WTC11 (cell line): ENCODE results near the gene SDK2. TPM values are rescaled to one million over a fixed set of nuclear protein-coding genes. Genes with fewer than 3 reads are reported as not detected.
A peak's percentile ranks its signal among the peaks of the same experiment; 100 is the strongest.

Experiments
- ATAC-seq: fragments of 200-7000 bp; cut with Tn5 transposase; 2 replicates; pipeline ENCODE4 v1.10.0; 2021; ENCODE audit warnings: mild to moderate bottlenecking, moderate library complexity
- CTCF ChIA-PET: fragments of 300-600 bp; sonication (Branson Sonifier 250); formaldehyde crosslinking; loops from one replicate; lab custom pipeline; 2021; ENCODE audit warnings: antibody characterized with exemption; lab: Charles Lee
- POLR2A ChIA-PET: fragments of 350-600 bp; sonication (Branson Sonifier 250); formaldehyde crosslinking; loops from one replicate; lab custom pipeline; 2021; ENCODE audit warnings: antibody characterized with exemption; lab: Charles Lee
- DNase-seq: peaks from one replicate; pipeline ENCODE4 v3.0.0; 2021; ENCODE audit warnings: low spot score
- H3K27ac Mint-ChIP-seq: 2 replicates; pipeline ENCODE4 v1.8.0; 2021; ENCODE audit warnings: mixed read lengths
- H3K27me3 Mint-ChIP-seq: 2 replicates; pipeline ENCODE4 v1.8.0; 2021; ENCODE audit warnings: low read depth, mild to moderate bottlenecking, moderate library complexity, mixed read lengths
- H3K36me3 Mint-ChIP-seq: 2 replicates; pipeline ENCODE4 v1.8.0; 2021; ENCODE audit warnings: mixed read lengths
- H3K4me1 Mint-ChIP-seq: 2 replicates; pipeline ENCODE4 v1.8.0; 2022; ENCODE audit warnings: mixed read lengths
- H3K4me3 Mint-ChIP-seq: 2 replicates; pipeline ENCODE4 v1.8.0; 2021; ENCODE audit warnings: mild to moderate bottlenecking, moderate library complexity, mixed read lengths
- H3K9me3 Mint-ChIP-seq: 2 replicates; pipeline ENCODE4 v1.8.0; 2021; ENCODE audit warnings: mixed read lengths
- ELF4 ChIP-seq: sonication (generic); formaldehyde crosslinking; IDR thresholded peaks from 2 replicates; pipeline ENCODE4 v1.8.1; 2022; ENCODE audit warnings: low read depth, mild to moderate bottlenecking, moderate library complexity, missing genetic modification reagents
- FOXP1 ChIP-seq: sonication (generic); formaldehyde crosslinking; IDR thresholded peaks from 2 replicates; pipeline ENCODE4 v1.8.0; 2022; ENCODE audit warnings: missing genetic modification reagents, mild to moderate bottlenecking, moderate library complexity, borderline replicate concordance
- GRHL2 ChIP-seq: fragments of 250-450 bp; sonication (Bioruptor Pico); IDR thresholded peaks from 2 replicates; pipeline ENCODE4 v1.8.0; 2022; ENCODE audit warnings: mild to moderate bottlenecking, moderate library complexity; ENCODE audit not compliant: insufficient replicate concordance, severe bottlenecking
- NFATC4 ChIP-seq: fragments of 250-450 bp; sonication (Bioruptor Pico); IDR thresholded peaks from 2 replicates; pipeline ENCODE4 v1.9.0; 2021; ENCODE audit warnings: mild to moderate bottlenecking
- NFE2L1 ChIP-seq: sonication (generic); formaldehyde crosslinking; IDR thresholded peaks from 2 replicates; pipeline ENCODE4 v1.8.1; 2023; ENCODE audit warnings: missing genetic modification reagents
- NR3C1 ChIP-seq: sonication (generic); formaldehyde crosslinking; conservative IDR thresholded peaks from 2 replicates; pipeline ENCODE4 v1.8.1; 2023; ENCODE audit warnings: low read depth, mild to moderate bottlenecking, missing genetic modification reagents
- USF2 ChIP-seq: sonication (generic); formaldehyde crosslinking; IDR thresholded peaks from 2 replicates; pipeline ENCODE4 v1.8.1; 2023; ENCODE audit warnings: mild to moderate bottlenecking, missing genetic modification reagents, moderate library complexity
- ZMAT4 ChIP-seq: fragments of 250-450 bp; sonication (Bioruptor Pico); IDR thresholded peaks from 2 replicates; pipeline ENCODE4 v1.9.0; 2021; ENCODE audit warnings: mild to moderate bottlenecking
- ZNF121 ChIP-seq: sonication (generic); formaldehyde crosslinking; IDR thresholded peaks from 2 replicates; pipeline ENCODE4 v1.8.0; 2023; ENCODE audit warnings: missing genetic modification reagents
- ZNF232 ChIP-seq: sonication (generic); formaldehyde crosslinking; IDR thresholded peaks from 2 replicates; pipeline ENCODE4 v1.8.0; 2022; ENCODE audit warnings: mild to moderate bottlenecking, missing genetic modification reagents
- ZNF512 ChIP-seq: sonication (generic); formaldehyde crosslinking; IDR thresholded peaks from 2 replicates; pipeline ENCODE4 v1.8.1; 2022; ENCODE audit warnings: missing genetic modification reagents, borderline replicate concordance
- total RNA-seq: library from RNA; stranded (reverse); gene quantifications from 3 replicates; pipeline ENCODE4 v1.2.3, GENCODE V29; 2021
- TF ChIP-seq, protein P1 (sequence below): sonication (generic); formaldehyde crosslinking; IDR thresholded peaks from 2 replicates; pipeline ENCODE4 v1.8.0; 2022; ENCODE audit warnings: mild to moderate bottlenecking, missing genetic modification reagents
- TF ChIP-seq, protein P2 (sequence below): sonication (generic); formaldehyde crosslinking; IDR thresholded peaks from 2 replicates; pipeline ENCODE4 v1.8.1; 2023; ENCODE audit warnings: mild to moderate bottlenecking, missing genetic modification reagents
- TF ChIP-seq, protein P3 (sequence below): sonication (generic); formaldehyde crosslinking; IDR thresholded peaks from 2 replicates; pipeline ENCODE4 v1.8.0; 2023; ENCODE audit warnings: mild to moderate bottlenecking, missing genetic modification reagents

The SDK2 gene
- total RNA-seq, 1 experiment from 2014 or later = 14.8 TPM

DNA sequence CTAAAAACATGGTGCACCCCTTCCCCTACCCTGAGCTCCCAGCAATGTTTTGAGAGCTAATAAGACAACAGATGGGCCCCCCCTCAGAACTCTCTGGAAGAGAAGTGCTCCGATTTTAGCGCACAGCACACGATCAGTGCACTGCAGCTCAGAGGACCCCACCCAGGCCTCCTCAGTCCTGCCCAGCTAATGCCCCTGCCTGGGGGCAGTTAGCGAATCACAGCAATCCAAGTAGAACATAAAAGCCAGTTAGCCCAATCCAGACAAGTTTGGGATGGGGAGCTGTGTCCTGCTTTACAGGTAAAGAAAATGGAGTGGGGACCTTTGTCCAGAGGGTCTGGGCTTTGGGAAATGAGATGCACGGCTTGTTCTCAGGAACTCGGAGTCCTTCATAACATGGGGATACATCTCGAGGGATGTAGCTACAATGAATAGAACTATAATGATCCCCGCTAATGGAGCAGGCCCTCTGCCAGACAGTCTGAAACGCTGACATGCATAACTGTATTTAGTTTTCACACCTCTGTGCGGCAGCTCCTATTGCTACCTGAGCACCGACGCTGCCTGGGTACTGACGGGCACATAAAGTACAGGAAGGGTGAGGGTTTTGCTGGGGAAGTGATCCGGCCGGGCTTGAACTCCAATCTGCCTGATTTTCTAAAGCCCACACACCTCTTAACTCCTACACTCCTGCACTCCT, 302.7 kb downstream of the SDK2 start:
- ChIA-PET CTCF (interaction anchor here (0.7 to 4.1 kb wide), 11 partner anchors 11 to 784 kb away, joined by 3 to 33 read pairs (median 5); partner anchors contain the start of gene CDC42EP4), POLR2A (interaction anchor here (0.7 to 3.3 kb wide), 5 partner anchors 24 to 409 kb away, joined by 3 to 55 read pairs (median 3); partner anchors contain the start of gene CDC42EP4)
- Mint-ChIP-seq H3K4me1 (peaks cover 53% of the 10 kb centered on the region), H3K4me3 (no peak overlapping the region), H3K9me3 (no peaks in the 10 kb centered on the region), H3K27me3 (no peaks in the 10 kb centered on the region), H3K36me3 (no peaks in the 10 kb centered on the region), H3K27ac (peak overlapping the region; percentile 72; the same call in 1 of the 2 replicates)
- DNase-seq (no peak), ATAC-seq (no peak; the same call in 1 of the 2 replicates)
- TF ChIP-seq ZNF121 = no peak
- TF ChIP-seq ELF4 (CRISPR knock-in tag) = no peak

DNA sequence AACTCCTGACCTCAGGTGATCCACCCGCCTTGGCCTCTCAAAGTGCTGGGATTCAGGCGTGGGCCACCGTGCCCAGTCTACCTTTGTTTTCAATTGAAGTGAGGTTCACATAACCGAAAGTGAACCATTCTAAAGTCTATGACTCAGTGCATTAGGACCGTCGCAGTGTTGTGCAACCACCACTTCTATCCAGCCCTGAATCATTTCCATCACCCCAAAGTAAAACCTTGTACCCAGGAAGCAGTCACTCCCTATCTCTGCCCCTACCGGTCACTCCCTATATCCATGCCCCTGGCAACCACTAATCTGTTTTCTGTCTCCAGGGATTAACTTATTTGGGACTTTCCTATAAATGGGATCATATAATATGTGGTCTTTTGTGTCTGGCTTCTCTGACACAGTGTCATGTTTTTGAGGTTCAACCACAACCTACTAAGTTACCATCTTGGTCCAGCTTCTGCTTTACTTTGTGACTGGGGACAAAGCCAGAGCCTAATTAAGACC, 304.1 kb downstream of the SDK2 start:
- H3K4me1 Mint-ChIP-seq = peaks cover 49% of the 10 kb centered on the region
- DNase-seq = no peak
- H3K27me3 Mint-ChIP-seq = no peaks in the 10 kb centered on the region
- ATAC-seq = no peak
- peak overlapping the region; percentile 7 for H3K27ac Mint-ChIP-seq
- CTCF ChIA-PET = interaction anchor here (3.1 kb wide), 1 partner anchor 20 kb away, joined by 17 read pairs; no protein-coding TSS in a partner anchor
- H3K36me3 Mint-ChIP-seq = no peaks in the 10 kb centered on the region
- H3K9me3 Mint-ChIP-seq = no peaks in the 10 kb centered on the region
- POLR2A ChIA-PET = no interaction called here
- no peak overlapping the region for H3K4me3 Mint-ChIP-seq
- no peak for TF ChIP-seq USF2 (CRISPR knock-in tag)
- no peak for TF ChIP-seq FOXP1 (CRISPR knock-in tag)
- TF ChIP-seq NFATC4 (CRISPR knock-in tag) = no peak
- TF ChIP-seq ZNF512 (CRISPR knock-in tag) = no peak
- no peak for TF ChIP-seq NFE2L1 (CRISPR knock-in tag)
- TF ChIP-seq, protein P1, sequence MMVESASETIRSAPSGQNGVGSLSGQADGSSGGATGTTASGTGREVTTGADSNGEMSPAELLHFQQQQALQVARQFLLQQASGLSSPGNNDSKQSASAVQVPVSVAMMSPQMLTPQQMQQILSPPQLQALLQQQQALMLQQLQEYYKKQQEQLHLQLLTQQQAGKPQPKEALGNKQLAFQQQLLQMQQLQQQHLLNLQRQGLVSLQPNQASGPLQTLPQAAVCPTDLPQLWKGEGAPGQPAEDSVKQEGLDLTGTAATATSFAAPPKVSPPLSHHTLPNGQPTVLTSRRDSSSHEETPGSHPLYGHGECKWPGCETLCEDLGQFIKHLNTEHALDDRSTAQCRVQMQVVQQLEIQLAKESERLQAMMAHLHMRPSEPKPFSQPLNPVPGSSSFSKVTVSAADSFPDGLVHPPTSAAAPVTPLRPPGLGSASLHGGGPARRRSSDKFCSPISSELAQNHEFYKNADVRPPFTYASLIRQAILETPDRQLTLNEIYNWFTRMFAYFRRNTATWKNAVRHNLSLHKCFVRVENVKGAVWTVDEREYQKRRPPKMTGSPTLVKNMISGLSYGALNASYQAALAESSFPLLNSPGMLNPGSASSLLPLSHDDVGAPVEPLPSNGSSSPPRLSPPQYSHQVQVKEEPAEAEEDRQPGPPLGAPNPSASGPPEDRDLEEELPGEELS (CRISPR knock-in tag) = no peak
- TF ChIP-seq ZNF232 = no peak
- no peak for TF ChIP-seq GRHL2 (CRISPR knock-in tag)
- TF ChIP-seq, protein P2, sequence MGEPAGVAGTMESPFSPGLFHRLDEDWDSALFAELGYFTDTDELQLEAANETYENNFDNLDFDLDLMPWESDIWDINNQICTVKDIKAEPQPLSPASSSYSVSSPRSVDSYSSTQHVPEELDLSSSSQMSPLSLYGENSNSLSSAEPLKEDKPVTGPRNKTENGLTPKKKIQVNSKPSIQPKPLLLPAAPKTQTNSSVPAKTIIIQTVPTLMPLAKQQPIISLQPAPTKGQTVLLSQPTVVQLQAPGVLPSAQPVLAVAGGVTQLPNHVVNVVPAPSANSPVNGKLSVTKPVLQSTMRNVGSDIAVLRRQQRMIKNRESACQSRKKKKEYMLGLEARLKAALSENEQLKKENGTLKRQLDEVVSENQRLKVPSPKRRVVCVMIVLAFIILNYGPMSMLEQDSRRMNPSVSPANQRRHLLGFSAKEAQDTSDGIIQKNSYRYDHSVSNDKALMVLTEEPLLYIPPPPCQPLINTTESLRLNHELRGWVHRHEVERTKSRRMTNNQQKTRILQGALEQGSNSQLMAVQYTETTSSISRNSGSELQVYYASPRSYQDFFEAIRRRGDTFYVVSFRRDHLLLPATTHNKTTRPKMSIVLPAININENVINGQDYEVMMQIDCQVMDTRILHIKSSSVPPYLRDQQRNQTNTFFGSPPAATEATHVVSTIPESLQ (CRISPR knock-in tag) = no peak
- TF ChIP-seq, protein P3, sequence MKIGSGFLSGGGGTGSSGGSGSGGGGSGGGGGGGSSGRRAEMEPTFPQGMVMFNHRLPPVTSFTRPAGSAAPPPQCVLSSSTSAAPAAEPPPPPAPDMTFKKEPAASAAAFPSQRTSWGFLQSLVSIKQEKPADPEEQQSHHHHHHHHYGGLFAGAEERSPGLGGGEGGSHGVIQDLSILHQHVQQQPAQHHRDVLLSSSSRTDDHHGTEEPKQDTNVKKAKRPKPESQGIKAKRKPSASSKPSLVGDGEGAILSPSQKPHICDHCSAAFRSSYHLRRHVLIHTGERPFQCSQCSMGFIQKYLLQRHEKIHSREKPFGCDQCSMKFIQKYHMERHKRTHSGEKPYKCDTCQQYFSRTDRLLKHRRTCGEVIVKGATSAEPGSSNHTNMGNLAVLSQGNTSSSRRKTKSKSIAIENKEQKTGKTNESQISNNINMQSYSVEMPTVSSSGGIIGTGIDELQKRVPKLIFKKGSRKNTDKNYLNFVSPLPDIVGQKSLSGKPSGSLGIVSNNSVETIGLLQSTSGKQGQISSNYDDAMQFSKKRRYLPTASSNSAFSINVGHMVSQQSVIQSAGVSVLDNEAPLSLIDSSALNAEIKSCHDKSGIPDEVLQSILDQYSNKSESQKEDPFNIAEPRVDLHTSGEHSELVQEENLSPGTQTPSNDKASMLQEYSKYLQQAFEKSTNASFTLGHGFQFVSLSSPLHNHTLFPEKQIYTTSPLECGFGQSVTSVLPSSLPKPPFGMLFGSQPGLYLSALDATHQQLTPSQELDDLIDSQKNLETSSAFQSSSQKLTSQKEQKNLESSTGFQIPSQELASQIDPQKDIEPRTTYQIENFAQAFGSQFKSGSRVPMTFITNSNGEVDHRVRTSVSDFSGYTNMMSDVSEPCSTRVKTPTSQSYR (CRISPR knock-in tag) = no peak
- TF ChIP-seq ZMAT4 (CRISPR knock-in tag) = no peak
- TF ChIP-seq NR3C1 (CRISPR knock-in tag) = no peak
